HUES64 (cell line): ENCODE measurements around the gene COMMD6. TPM values are rescaled to one million over a fixed set of nuclear protein-coding genes. Genes with fewer than 3 reads are reported as not detected.
A peak's percentile ranks its signal among the peaks of the same experiment; 100 is the strongest.

Experiments
- H3K27ac ChIP-seq: 2 replicates; pipeline ENCODE4 v1.7.0; 2013; ENCODE audit warnings: low read depth, low read length, inconsistent platforms
- H3K27me3 ChIP-seq: 2 replicates; pipeline ENCODE4 v1.6.1; 2013; ENCODE audit warnings: mild to moderate bottlenecking, low read length; ENCODE audit not compliant: insufficient read depth
- H3K36me3 ChIP-seq: 2 replicates; pipeline ENCODE4 v1.6.1; 2013; ENCODE audit warnings: mild to moderate bottlenecking, low read length; ENCODE audit not compliant: insufficient read depth
- H3K4me1 ChIP-seq: 2 replicates; pipeline ENCODE4 v1.6.1; 2013; ENCODE audit warnings: mild to moderate bottlenecking, low read length, moderate library complexity; ENCODE audit not compliant: insufficient read depth
- H3K4me3 ChIP-seq: 2 replicates; pipeline ENCODE4 v1.5.1; 2013; ENCODE audit warnings: mild to moderate bottlenecking, low read length, moderate library complexity
- H3K9ac ChIP-seq: 2 replicates; pipeline ENCODE4 v1.6.1; 2013; ENCODE audit warnings: mild to moderate bottlenecking, low read depth, low read length
- H3K9me3 ChIP-seq: 2 replicates; pipeline ENCODE4 v1.6.1; 2013; ENCODE audit warnings: low read depth, low read length; ENCODE audit not compliant: insufficient read depth
- WGBS: fragments of 150-250, 120-280 bp; methylation state at CpG from one replicate; pipeline ENCODE4 v1.1.7; 2013; ENCODE audit warnings: missing lambda C conversion rate; 5-methylcytosine and 5-hydroxymethylcytosine counted together
- polyA plus RNA-seq, 2 experiments: library from polyadenylated mRNA; stranded (reverse); fragments of 50-300 nt; gene quantifications; one replicate each; pipeline ENCODE4 v1.2.3, GENCODE V29; 2013

COMMD6 gene
- polyA plus RNA-seq (2013, experiment 1 of 2): 136 TPM
- 153 TPM for polyA plus RNA-seq (2013, experiment 2 of 2)

- Histone ChIP-seq H3K27me3 (no peaks in the 10 kb centered on the region), H3K27ac (peak within 1 kb of the TSS; percentile 88), H3K9me3 (peaks cover 3% of the 10 kb centered on the region; the same call in 1 of the 2 replicates), H3K36me3 (peaks cover 33% of the 10 kb centered on the region), H3K9ac (peak within 1 kb of the TSS; percentile 96), H3K4me1 (peaks cover 10% of the 10 kb centered on the region), H3K4me3 (peak within 1 kb of the TSS; percentile 99)
- WGBS: under 1% methylated on average over 48 of the region's 51 CpGs
Measured at GRCh38 chr13:75537401-75538365, at the start of gene COMMD6. COMMD6 (minus strand) TSS chr13:75537841; CDS start chr13:75537805, 36 bp downstream.

- peaks cover 15% of the 10 kb centered on the region for H3K36me3 ChIP-seq
- H3K27ac ChIP-seq: no peak overlapping the region
- H3K9me3 ChIP-seq: peaks cover 15% of the 10 kb centered on the region; the same call in 1 of the 2 replicates
- H3K4me3 ChIP-seq: no peak overlapping the region
- H3K9ac ChIP-seq: no peak overlapping the region
- no peaks in the 10 kb centered on the region for H3K27me3 ChIP-seq
- peaks cover 12% of the 10 kb centered on the region for H3K4me1 ChIP-seq
Measured at GRCh38 chr13:75585153-75585552, 47.5 kb upstream of the COMMD6 start.

GRCh38 chr13:75583091-75583490 lies 45.5 kb upstream of the COMMD6 start:
- Histone ChIP-seq H3K27me3 (no peaks in the 10 kb centered on the region), H3K4me3 (no peak overlapping the region), H3K36me3 (0 out of 2 replicates have a peak, but pooled peaks cover 9% of the 10 kb centered on the region), H3K27ac (no peak overlapping the region), H3K9ac (no peak overlapping the region), H3K4me1 (peaks cover 10% of the 10 kb centered on the region), H3K9me3 (peaks cover 15% of the 10 kb centered on the region; the same call in 1 of the 2 replicates)

- H3K4me1 ChIP-seq: peaks cover 1% of the 10 kb centered on the region
- no peaks in the 10 kb centered on the region for H3K27me3 ChIP-seq
- WGBS: 95% methylated on average over 2 of the region's 2 CpGs
- no peak overlapping the region for H3K27ac ChIP-seq
- H3K9ac ChIP-seq: no peak overlapping the region
- peaks cover 15% of the 10 kb centered on the region; the same call in 1 of the 2 replicates for H3K9me3 ChIP-seq
- H3K4me3 ChIP-seq: no peak overlapping the region
- H3K36me3 ChIP-seq: 0 out of 2 replicates have a peak, but pooled peaks cover 9% of the 10 kb centered on the region
Measured at GRCh38 chr13:75581874-75582640, 44.4 kb upstream of the COMMD6 start.

DNA sequence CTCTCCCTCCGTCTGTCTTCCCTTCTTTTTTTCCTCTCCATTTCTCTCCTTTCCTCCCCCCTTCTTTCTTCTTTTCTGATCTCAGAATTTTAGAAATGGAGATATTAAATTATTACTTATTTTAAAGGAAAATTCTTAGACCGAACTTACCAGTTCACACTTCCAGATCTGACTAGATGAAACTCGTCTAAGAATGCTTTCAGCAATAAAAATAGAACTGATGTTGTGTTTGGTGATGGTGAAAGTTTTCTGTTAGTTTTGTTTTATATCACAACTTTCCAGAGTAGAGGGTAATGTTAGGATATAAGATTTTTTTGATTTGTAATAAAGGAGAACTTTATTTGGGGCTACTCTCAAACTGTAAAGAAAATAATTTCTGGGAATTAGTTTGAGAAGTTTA lies 41.9 kb upstream of the COMMD6 start:
- H3K9ac ChIP-seq: no peak overlapping the region
- H3K27me3 ChIP-seq: no peaks in the 10 kb centered on the region
- no peak overlapping the region for H3K4me3 ChIP-seq
- H3K36me3 ChIP-seq: peaks cover 15% of the 10 kb centered on the region; the same call in 1 of the 2 replicates
- peaks cover 13% of the 10 kb centered on the region; the same call in 1 of the 2 replicates for H3K9me3 ChIP-seq
- no peak overlapping the region for H3K27ac ChIP-seq
- WGBS: 96% methylated on average over 2 of the region's 3 CpGs
- no peaks in the 10 kb centered on the region for H3K4me1 ChIP-seq

- no peak overlapping the region for H3K4me3 ChIP-seq
- 94% methylated on average over 1 of the region's 1 CpG for WGBS
- no peaks in the 10 kb centered on the region for H3K9me3 ChIP-seq
- H3K4me1 ChIP-seq: no peaks in the 10 kb centered on the region
- no peaks in the 10 kb centered on the region for H3K27me3 ChIP-seq
- no peak overlapping the region for H3K27ac ChIP-seq
- no peak overlapping the region for H3K9ac ChIP-seq
- peaks cover 66% of the 10 kb centered on the region for H3K36me3 ChIP-seq
Measured at GRCh38 chr13:75569576-75569975, 31.9 kb upstream of the COMMD6 start.

DNA sequence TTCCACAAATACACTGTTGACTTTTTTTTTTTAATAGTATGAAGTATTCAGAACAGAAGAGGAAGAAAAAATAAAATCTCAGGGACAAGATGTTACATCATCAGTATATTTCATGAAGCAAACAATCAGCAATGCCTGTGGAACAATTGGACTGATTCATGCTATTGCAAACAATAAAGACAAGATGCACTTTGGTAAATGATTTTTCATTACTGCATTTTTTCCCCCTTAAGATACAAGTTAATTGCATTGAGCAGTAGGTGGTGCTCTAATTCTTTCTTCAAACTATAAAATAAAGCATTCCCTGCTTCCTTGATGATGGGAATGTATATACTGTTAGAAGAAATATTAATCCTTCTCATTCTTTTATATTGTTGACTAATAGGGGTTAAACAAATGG lies 29.0 kb upstream of the COMMD6 start:
- Histone ChIP-seq H3K27me3 (no peaks in the 10 kb centered on the region), H3K9me3 (no peaks in the 10 kb centered on the region), H3K27ac (no peak overlapping the region), H3K4me3 (no peak overlapping the region), H3K9ac (no peak overlapping the region), H3K4me1 (no peaks in the 10 kb centered on the region), H3K36me3 (peaks cover 64% of the 10 kb centered on the region)

DNA sequence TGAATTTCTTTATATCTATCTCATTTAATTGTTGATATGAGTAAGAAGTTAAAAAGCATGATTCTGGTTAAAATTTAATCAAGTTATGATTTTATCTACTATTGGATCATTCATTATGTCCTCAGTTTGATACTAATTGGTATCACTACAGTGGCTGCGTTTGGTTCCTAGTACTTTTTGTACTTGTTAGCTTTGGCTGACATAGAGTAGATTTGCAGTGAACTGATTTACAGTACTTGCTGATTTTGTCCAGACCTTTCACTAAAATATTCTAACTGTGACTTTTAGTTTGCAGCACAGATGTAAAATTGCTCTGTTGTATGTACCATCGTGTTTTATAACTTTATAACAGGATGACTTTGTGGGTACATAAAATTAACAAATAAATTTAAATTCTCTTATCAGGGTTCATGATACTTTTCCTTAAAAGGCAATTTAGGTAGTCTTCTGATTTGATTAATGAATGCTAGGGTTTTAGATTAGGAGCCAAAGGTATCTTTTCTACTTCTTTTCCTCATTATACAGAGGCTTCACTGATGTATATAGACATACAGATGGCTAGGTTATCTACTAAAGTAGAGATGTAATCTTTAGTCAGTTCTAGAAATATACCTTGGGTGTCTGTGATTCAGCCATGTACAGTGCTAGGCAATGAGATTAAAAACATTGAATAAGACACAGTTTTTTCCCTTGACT lies 20.7 kb upstream of the COMMD6 start:
- WGBS: 100% methylated on average over 1 of the region's 2 CpGs

GRCh38 chr13:75556961-75557360 lies 19.3 kb upstream of the COMMD6 start:
- Histone ChIP-seq H3K9ac (no peak overlapping the region), H3K36me3 (peaks cover 41% of the 10 kb centered on the region), H3K27me3 (no peaks in the 10 kb centered on the region), H3K4me3 (no peak overlapping the region), H3K4me1 (no peaks in the 10 kb centered on the region), H3K9me3 (no peaks in the 10 kb centered on the region), H3K27ac (no peak overlapping the region)
- WGBS: 87% methylated on average over 2 of the region's 2 CpGs

More for the DNA sequence above, 20.7 kb upstream of the COMMD6 start:
- Histone ChIP-seq H3K9me3 (no peaks in the 10 kb centered on the region), H3K4me3 (no peak overlapping the region), H3K36me3 (peaks cover 54% of the 10 kb centered on the region), H3K27ac (no peak overlapping the region), H3K9ac (no peak overlapping the region), H3K4me1 (no peaks in the 10 kb centered on the region), H3K27me3 (no peaks in the 10 kb centered on the region)

DNA sequence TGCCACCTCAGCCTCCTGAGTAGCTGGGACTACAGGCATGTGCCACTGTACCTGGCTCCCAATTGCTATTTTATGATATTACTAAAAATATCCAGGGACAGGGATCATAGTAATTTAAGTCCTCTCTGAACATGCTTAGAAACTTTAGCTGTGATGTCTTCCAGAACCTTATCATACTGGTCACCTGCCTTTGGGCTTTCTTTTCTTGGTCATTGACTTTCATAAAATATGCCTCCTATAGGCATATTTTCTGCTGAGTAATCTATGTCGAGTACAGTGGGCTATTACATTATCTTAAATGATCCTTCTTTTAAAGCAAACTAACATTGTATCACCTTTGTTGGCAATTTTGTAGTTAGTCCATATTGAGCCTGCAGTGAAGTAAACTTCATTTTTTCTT lies 18.2 kb upstream of the COMMD6 start:
- peaks cover 31% of the 10 kb centered on the region for H3K36me3 ChIP-seq
- 86% methylated on average over 1 of the region's 1 CpG for WGBS
- H3K27ac ChIP-seq: no peak overlapping the region
- no peak overlapping the region for H3K4me3 ChIP-seq
- H3K4me1 ChIP-seq: no peaks in the 10 kb centered on the region
- H3K27me3 ChIP-seq: no peaks in the 10 kb centered on the region
- no peaks in the 10 kb centered on the region for H3K9me3 ChIP-seq
- no peak overlapping the region for H3K9ac ChIP-seq
